ENCODE data around the gene RUNX1. TPM values are rescaled to one million over a fixed set of nuclear protein-coding genes. Genes with fewer than 3 reads are reported as not detected.

Gene RUNX1
- polyA plus RNA-seq, 1 of the 3 experiments (the other 2 are of a cell fraction), result 17.1 TPM

DNA sequence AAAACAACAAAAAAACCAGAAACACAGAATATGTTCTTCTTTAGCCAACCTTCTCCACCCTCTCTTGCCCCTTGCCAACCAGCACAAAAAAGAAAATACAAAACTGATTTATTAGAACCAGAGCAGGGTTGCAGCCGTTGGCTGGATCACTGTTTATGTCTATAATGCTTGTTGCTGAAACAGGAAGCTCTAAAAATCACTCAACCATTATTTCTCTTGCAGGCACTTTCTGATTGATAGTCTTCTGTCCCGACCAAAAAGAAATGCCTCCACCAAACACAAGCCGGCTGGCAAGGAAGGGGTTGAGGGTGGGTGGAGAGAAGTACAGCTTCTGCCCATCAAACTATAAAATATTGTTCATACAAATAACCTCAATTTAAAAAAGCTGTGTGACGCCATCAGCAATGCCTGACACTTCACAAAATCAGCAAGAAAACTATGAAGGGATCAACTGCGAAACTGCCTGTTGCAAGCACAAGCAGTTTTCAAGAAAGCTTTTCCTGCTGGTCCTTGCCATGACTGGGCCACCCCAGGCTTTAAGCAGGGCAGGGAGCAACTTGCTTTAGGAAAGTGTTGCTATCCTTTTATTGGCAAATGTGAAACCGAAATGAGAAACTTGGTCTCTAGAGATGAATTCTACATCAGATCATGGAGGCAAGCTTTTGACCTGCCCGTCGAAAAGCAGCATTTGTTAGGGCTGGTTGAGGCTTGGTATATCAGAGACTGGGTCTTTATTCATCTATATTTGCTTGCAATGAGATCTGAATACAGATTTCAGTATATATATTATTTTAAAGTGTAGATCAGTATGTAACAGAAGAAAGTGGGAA is 174.2 kb downstream of the RUNX1 start:
- no peaks in the 10 kb centered on the region for H3K27me3 ChIP-seq (ENCODE audit: insufficient read depth)
- H3K4me2 ChIP-seq, result 0 out of 2 replicates have a peak overlapping the region, but pooled peaks have one; percentile 9
- no peak for DNase-seq
- 93% methylated on average over 8 of the region's 8 CpGs for WGBS (ENCODE audit: low lambda C conversion rate)
- peaks cover 51 to 81% of the 10 kb centered on the region in 2 experiments for H3K36me3 ChIP-seq (replicated peaks in 1 of 2; ENCODE audit: control insufficient read depth in 1 of 2, insufficient read depth in 2 of 2, low read length in 1 of 2)
- H2AFZ ChIP-seq (ENCODE audit: low read depth), result no peak overlapping the region
- ChIA-PET CTCF (interaction anchor here (0.9 to 1.3 kb wide), 2 partner anchors 129 to 182 kb away, joined by 3 to 6 read pairs; no protein-coding TSS in a partner anchor), POLR2A (no interaction called here)
- H3K79me2 ChIP-seq (ENCODE audit: insufficient read depth), result peaks cover 100% of the 10 kb centered on the region
- TF ChIP-seq RFX5 (IDR thresholded peaks at IDR 0.05; ENCODE audit: low read length) (no peak), JUND (IDR thresholded peaks at IDR 0.05) (no peak), TAF1 (IDR thresholded peaks at IDR 0.05; ENCODE audit: borderline replicate concordance, low read depth, low read length) (no peak), FOXJ3 (CRISPR knock-in tag; IDR thresholded peaks at IDR 0.05) (no peak), YY1 (IDR thresholded peaks at IDR 0.05; ENCODE audit: low read depth) (no peak), MAX (IDR thresholded peaks at IDR 0.05; ENCODE audit: low read depth) (no peak), USF2 (IDR thresholded peaks at IDR 0.05; ENCODE audit: borderline replicate concordance, low read depth, low read length) (no peak), EZH2phosphoT487 (IDR thresholded peaks at IDR 0.05; ENCODE audit: borderline replicate concordance, low read depth) (no peak), USF1 (IDR thresholded peaks at IDR 0.05; ENCODE audit: borderline replicate concordance, low read depth) (no peak), TCF12 (IDR thresholded peaks at IDR 0.05) (no peak), TEAD4 (IDR thresholded peaks at IDR 0.05; ENCODE audit: borderline replicate concordance, insufficient read depth) (no peak)
- TF ChIP-seq, protein P1, sequence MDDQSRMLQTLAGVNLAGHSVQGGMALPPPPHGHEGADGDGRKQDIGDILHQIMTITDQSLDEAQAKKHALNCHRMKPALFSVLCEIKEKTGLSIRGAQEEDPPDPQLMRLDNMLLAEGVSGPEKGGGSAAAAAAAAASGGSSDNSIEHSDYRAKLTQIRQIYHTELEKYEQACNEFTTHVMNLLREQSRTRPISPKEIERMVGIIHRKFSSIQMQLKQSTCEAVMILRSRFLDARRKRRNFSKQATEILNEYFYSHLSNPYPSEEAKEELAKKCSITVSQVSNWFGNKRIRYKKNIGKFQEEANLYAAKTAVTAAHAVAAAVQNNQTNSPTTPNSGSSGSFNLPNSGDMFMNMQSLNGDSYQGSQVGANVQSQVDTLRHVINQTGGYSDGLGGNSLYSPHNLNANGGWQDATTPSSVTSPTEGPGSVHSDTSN (IDR thresholded peaks at IDR 0.05), result no peak
- H3K4me1 ChIP-seq (ENCODE audit: control insufficient read depth in 1 of 2, insufficient read depth in 2 of 2, low read depth in 1 of 2, low read length in 1 of 2), result peaks cover 2 to 7% of the 10 kb centered on the region in 2 experiments; a peak in 1 of 4 replicates
- no peak overlapping the region for H3K4me3 ChIP-seq (ENCODE audit: low read depth in 2 of 2, low read length in 1 of 2)
- no peak overlapping the region for H3K9ac ChIP-seq
- peaks cover 6% of the 10 kb centered on the region for H3F3A ChIP-seq (replicated peaks; ENCODE audit: insufficient read depth)
- H3K9me2 ChIP-seq, result no peaks in the 10 kb centered on the region
- peaks cover 68% of the 10 kb centered on the region for H4K20me1 ChIP-seq (ENCODE audit: insufficient read depth)
- no peak overlapping the region for H3K27ac ChIP-seq (ENCODE audit: low read depth in 2 of 2, low read length in 1 of 2)
- no peaks in the 10 kb centered on the region for H3K9me3 ChIP-seq
